ENCODE results near the gene LVRN.

The LVRN gene

DNA sequence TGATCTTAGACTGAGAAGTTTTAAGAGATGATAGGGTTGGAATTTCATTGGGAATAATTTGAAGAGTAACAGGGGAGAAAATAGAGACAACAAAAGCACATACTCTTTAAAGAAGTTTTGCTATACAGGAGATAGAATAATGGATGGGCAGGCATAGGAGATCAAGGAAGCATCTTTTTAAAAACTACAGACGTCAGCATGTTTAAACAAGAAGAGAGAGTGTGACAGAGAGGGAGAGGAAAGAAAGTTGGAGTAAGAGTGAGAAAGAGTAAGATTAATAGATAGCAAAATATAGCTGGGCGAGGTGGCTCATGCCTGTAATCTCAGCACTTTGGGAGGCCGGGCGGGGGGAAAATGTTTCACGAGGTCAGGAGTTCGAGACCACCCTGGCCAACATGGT lies 5.3 kb upstream of the LVRN start:
- DNase-seq (ENCODE audit: low spot score) = no peak

DNA sequence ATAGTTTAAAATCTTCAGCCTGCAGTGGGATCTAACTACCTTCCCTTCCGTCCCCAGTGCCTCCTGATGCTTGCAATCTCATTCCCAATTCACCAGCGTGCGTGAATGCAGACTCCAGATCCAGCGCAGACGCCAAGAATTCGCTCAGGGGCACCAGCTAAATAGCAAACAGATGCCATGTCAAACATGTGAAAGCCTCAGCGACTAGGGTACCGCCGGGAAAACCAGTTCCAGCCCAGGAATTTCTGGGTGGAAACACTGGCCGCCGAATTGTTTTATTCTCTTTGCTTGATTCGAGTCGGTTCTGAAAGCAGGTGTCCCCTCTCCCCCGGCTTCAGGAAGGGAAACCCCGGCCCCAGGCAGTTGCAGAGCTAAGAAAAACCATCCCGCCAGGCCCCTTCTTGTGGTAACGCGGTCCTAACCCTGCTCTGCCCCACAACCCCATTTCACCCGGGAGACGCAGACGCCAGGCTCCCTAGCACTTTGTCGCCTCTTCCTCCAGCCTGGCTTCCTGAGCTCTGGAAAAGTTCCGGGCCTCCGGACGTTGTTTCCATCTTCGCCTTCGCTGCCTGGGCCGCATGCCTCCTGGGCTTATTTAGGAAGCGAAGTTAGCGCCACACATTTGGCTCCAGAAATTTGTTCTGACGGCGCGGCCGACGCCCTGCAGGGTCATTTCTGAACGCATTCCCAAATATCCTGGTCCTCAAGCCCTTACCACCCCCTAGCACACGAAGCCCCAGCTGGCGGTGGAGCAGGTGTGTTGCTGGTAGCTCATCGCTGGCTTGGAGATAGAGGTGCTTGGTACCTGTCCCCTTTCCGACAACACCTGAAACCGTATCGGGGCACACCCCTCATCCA lies 665 bp upstream of the LVRN start:
- DNase-seq (ENCODE audit: low spot score) = no peak

GRCh38 chr5:115962565-115963402 lies 509 bp downstream of the LVRN start:
- no peak for DNase-seq (ENCODE audit: low spot score)

- no peak for DNase-seq (ENCODE audit: low spot score)
Observed at GRCh38 chr5:115963566-115963965, 1.3 kb downstream of the LVRN start.

- no peak for DNase-seq (ENCODE audit: low spot score)
Observed at GRCh38 chr5:115968770-115969169, 6.5 kb downstream of the LVRN start.

GRCh38 chr5:115977096-115977495 lies 14.8 kb downstream of the LVRN start:
- DNase-seq (ENCODE audit: low spot score) = no peak

DNA sequence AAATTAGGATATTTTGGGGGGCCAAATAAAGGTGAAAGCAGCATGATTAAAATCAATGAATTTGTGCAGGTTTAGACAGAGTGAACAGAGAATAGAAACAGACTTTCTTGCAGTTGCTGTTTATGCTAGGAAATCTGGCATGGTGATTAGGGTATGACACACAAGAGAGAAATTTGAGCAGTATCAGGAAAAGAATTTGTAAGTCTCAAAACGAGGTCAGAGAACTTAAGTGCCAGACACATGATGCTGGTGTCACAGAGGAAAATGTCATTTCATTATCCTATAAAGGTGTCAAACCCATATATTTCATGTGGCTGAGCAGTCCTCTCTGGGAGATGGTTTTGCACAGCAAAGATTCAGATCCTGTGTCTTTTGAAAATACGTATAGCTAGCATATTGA lies 15.7 kb downstream of the LVRN start:
- no peak for DNase-seq (ENCODE audit: low spot score)

DNA sequence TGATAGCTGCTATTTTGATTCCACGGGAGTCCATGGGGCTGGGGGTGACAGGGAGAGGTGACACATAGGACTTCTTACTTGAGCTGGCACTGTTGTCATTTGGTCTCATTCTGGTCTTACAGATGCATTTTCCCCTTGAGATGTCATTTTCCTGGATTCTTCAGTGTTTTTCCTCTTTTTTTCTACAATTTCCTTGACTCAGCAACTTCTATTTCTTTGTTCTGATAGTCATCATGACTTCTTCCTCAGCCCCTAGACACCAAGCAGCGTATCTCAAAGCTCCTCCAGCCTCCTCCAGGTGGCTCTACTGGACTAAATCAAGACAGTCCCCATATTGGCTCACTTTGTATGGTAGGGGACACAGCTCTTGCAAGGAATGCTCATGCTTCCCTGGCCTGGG lies 16.5 kb downstream of the LVRN start:
- no peak for DNase-seq (ENCODE audit: low spot score)

GRCh38 chr5:115979201-115980041 lies 17.1 kb downstream of the LVRN start:
- no peak for DNase-seq (ENCODE audit: low spot score)

GRCh38 chr5:115983519-115983918 lies 21.2 kb downstream of the LVRN start:
- no peak for DNase-seq (ENCODE audit: low spot score)

- no peak for DNase-seq (ENCODE audit: low spot score)
Observed at GRCh38 chr5:115985802-115986757, 23.8 kb downstream of the LVRN start.

- DNase-seq (ENCODE audit: low spot score) = no peak
Observed at GRCh38 chr5:115988002-115988401, 25.7 kb downstream of the LVRN start.

GRCh38 chr5:115992848-115993350 lies 30.6 kb downstream of the LVRN start:
- DNase-seq (ENCODE audit: low spot score) = no peak

- DNase-seq (ENCODE audit: low spot score) = no peak
Observed at GRCh38 chr5:115995351-115995750, 33.1 kb downstream of the LVRN start.

- no peak for DNase-seq (ENCODE audit: low spot score)
Observed at GRCh38 chr5:116002116-116002906, 40.0 kb downstream of the LVRN start.

DNA sequence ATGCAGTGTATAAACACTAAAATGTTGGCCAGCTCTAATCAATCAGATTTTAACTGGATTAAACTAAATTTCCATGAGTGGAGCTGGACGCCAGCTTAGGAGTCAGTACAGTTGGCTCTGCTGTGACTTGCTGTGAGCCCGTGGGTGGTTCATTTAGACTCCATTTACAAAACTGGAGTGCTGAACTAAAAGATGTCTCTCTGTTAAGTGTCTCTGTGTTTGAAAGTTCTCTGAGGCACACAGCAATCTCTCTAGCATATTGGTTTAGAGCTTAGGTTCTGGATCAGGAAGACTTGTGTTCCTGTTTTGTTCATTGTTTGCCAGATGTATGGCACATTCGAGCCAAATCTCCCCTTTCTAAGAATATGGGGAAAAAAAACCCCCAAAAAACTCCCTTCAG lies 42.0 kb downstream of the LVRN start:
- DNase-seq (ENCODE audit: low spot score) = no peak

DNA sequence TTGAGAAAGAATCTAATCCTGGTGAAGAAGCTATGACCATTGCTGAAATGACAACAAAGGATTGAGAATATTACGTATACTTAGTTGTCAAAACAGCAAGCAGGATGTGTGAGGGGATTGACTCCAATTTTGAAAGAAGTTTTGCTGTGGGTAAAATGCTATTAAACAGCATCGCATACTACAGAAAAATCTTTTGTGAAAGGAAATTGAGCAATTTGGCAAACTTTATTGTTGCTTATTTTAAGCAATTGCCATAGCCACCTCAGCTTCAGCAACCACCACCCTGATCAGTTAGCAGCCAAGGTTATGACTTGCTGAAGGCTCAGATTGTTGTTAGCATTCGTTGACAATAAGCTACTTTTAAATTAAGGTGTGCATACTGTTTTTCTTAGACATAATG lies 47.5 kb downstream of the LVRN start:
- DNase-seq (ENCODE audit: low spot score) = no peak

DNA sequence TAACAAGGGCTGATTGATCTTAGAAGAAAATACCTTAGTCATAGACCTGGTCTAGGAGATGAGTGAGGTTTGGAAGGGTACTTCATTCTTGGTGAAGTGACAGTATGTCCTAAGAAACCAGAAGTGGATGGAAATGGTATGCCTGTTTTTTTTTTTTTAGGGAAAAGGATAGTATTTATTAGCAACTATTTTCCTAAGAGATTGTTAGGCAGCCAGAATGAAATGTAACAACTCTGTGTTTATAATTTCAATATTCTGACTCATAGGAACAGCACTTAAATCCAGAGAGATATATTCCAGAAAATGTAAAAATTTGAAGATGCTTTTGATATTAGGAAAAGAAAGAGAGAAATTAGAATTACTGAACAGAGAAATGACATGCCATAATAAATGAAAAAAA lies 48.8 kb downstream of the LVRN start:
- DNase-seq (ENCODE audit: low spot score) = no peak

DNA sequence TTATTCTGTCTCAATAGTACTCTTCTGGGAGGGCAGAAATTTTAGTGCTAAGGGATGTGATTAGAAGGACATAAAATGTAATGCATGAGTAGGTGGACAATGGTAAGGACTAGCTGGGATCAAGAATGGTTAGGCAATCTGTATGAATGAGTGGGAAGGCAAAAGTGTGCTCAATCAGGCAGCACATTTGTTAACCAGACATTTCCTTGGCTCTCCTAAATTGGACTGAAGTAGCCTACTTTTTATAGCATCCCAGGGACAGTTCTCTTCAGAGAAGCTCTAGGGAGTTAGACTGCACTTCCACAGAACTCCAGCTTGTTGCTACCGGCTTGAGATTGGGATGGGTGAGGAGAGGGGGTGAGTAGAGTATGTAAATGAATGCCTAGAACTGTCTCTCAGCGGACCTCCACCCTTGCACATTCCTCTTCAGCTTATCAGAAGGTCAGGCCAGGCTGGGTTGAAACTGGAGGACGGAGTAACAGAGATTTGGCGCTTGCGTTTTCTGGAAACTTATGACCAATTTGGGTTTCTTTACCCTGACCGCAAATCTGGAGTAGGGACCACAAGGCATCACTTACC lies 51.0 kb downstream of the LVRN start:
- DNase-seq (ENCODE audit: low spot score) = no peak

DNA sequence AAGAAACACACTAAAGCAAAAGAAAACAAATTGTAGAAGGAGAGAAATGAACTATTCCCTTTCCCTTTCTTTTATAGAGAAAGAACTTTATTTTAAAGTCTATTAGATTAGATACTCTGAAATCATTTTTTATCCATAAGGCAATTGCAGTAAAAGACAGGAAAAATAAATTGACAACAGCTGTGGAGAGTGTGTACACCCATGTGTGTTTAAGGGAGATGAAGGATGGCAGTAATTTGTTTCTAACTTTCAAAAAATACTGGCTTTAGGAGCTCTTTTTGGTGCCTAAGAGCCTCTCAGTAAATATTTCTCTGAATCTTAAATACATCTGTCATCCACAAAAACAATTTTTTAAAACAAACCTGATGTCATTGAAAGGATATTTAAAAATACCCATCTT lies 51.7 kb downstream of the LVRN start:
- DNase-seq (ENCODE audit: low spot score) = no peak

Data from pons (tissue), 1 donor.